HCT116 (cell line): ENCODE results near the gene OR2A1.
"Not testable (repeated sequence)": the region's sequence is repeated elsewhere in the genome, so short reads cannot be mapped to it uniquely, and the experiment has no call there.

Source experiments
- CTCF ChIP-seq, 3 experiments: fragments of 200-600 bp in 1 of 3; sonication (generic) in 1 of 3; IDR thresholded peaks in 2 of 3; conservative IDR thresholded peaks in 1 of 3; 2 replicates each; pipeline ENCODE4 v1.5.1; 2012 to 2017; ENCODE audit warnings: low read depth in 2 of 3, low read length in 2 of 3, antibody characterized with exemption in 1 of 3, borderline replicate concordance in 1 of 3, control low read depth in 1 of 3, mild to moderate bottlenecking in 1 of 3, mixed read lengths in 1 of 3, mixed run types in 1 of 3, moderate library complexity in 1 of 3; ENCODE audit not compliant: insufficient read depth in 1 of 3
- EZH2 ChIP-seq: fragments of 200-600 bp; sonication (generic); IDR thresholded peaks from 2 replicates; pipeline ENCODE4 v1.6.1; 2017; ENCODE audit warnings: antibody characterized with exemption, mixed run types
- EZH2phosphoT487 ChIP-seq: fragments of 200-600 bp; IDR thresholded peaks from 2 replicates; pipeline ENCODE4 v1.6.1; 2018; ENCODE audit warnings: antibody characterized with exemption, borderline replicate concordance
- POLR2A ChIP-seq: IDR thresholded peaks from 2 replicates; pipeline ENCODE4 v1.7.0; 2011; ENCODE audit warnings: borderline replicate concordance; ENCODE audit not compliant: insufficient read depth, insufficient read length; ENCODE audit errors: extremely low read depth
- POLR2AphosphoS5 ChIP-seq: IDR thresholded peaks from 2 replicates; pipeline ENCODE4 v1.6.1; 2011; ENCODE audit warnings: mild to moderate bottlenecking, low read depth, low read length, moderate library complexity
- SP1 ChIP-seq: IDR thresholded peaks from 2 replicates; pipeline ENCODE4 v1.6.1; 2012; ENCODE audit warnings: low read depth
- SRF ChIP-seq: IDR thresholded peaks from 2 replicates; pipeline ENCODE4 v1.6.1; 2012; ENCODE audit warnings: low read depth
- TCF7L2 ChIP-seq: IDR thresholded peaks from 2 replicates; pipeline ENCODE4 v1.7.0; 2011; ENCODE audit warnings: borderline replicate concordance, inconsistent platforms; ENCODE audit not compliant: insufficient read depth, insufficient read length; ENCODE audit errors: extremely low read depth
- YY1 ChIP-seq: IDR thresholded peaks from 2 replicates; pipeline ENCODE4 v1.6.1; 2011; ENCODE audit warnings: low read length, low read depth, moderate library complexity, mild to moderate bottlenecking; ENCODE audit not compliant: insufficient replicate concordance; ENCODE audit errors: extremely low read depth
- ZBTB33 ChIP-seq: IDR thresholded peaks from 2 replicates; pipeline ENCODE4 v1.6.1; 2011; ENCODE audit warnings: mild to moderate bottlenecking, low read length, moderate library complexity; ENCODE audit not compliant: insufficient replicate concordance; ENCODE audit errors: extremely low read depth
- TF ChIP-seq, protein P1 (sequence below): IDR thresholded peaks from 2 replicates; pipeline ENCODE4 v1.6.1; 2012

DNA sequence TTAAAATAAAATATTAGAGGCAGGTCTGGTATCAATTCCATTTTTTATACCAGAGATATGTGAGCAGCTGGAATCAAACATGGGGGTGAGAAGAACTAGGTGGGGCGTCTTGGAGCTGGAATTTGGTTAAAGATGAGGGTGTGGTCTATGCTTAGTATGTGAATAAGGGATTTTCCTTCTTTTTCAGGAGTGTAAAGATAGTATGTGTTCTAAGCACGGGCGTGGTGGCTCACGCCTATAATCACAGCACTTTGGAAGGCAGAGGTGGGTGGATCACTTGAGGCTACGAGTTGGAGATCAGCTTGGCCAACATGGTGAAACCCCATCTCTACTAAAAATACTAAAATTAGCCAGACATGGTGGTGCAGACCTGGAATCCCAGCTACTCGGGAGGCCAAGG, 36.9 kb upstream of the OR2A1 start:
- not testable (repeated sequence) for TF ChIP-seq POLR2AphosphoS5; CTCF (IDR thresholded peaks at IDR 0.05 in 2 of 3, conservative IDR thresholded peaks at IDR 0.05 in 1 of 3; ENCODE audit: borderline replicate concordance in 1 of 3, insufficient read depth in 1 of 3, low read depth in 2 of 3, low read length in 2 of 3); POLR2A; EZH2; ZBTB33; TCF7L2; SRF; SP1; YY1; EZH2phosphoT487
- TF ChIP-seq, protein P1, sequence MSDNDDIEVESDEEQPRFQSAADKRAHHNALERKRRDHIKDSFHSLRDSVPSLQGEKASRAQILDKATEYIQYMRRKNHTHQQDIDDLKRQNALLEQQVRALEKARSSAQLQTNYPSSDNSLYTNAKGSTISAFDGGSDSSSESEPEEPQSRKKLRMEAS, result not testable (repeated sequence)
